Activated T-cell treated with anti-CD3 and anti-CD28 coated beads for 24 hours (primary cell): ENCODE measurements around the gene MEF2B.

Experiments used
- DNase-seq: peaks from one replicate; pipeline ENCODE4 v3.0.0-alpha.2; 2020; ENCODE audit warnings: low read depth

The MEF2B gene

DNA sequence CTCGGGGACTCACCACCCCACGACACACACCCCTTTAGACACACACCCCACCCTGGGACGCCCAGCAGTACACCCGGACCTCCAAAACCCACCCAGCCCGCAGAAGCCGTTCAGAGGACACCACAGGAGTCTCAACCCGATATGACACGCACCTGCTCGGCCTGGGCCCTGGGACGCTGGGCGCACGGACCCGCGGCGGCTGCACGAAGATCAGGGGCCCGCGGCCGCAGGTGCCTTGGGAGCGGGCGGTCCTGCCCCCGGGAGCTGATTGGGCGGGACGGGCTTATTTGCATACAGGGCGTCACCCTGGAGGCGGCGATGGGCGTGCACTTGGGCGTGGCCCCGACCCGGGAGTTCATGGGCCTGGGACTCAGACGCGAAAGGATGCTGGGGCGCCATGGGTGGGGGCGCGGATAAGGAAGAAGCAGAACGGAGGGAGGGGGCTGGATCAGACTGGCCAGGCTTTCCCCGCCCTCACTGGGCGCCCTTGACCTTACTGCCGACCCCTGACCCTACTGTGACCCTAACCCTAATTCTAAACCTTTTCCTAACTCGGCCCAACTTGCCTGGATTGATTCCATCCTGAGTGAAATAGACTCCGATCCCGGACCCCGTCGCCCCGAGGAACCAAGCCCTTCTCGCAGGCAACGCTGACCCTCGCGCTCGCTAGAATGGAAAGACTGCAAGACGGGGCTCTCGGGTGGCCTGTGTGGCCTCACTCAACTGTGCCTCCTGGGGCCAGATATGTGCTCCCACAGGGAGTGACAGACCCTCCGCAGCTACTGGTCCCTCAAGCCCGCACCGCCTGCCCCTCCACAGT is at the start of gene MEF2B:
MEF2B (minus strand) TSS at position 211 of the 820 bp plus-strand sequence. CDS start 19,528 bp downstream, outside the sequence.
- DNase-seq: peak; percentile 74

DNA sequence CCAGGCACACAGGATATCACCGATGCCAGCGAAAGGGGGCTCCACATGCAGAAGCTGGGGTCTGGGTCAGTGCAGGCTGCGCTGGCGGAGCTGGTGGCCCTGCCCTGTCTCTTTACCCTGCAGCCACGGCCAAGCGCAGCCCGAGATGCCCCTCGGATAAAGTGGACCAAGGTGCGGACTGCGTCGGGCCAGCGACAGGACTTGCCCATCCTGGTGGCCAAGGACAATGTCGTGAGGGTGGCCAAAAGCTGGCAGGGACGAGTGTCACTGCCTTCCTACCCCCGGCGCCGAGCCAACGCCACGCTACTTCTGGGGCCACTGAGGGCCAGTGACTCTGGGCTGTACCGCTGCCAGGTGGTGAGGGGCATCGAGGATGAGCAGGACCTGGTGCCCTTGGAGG is 48.8 kb upstream of the MEF2B start:
- DNase-seq: no peak

DNA sequence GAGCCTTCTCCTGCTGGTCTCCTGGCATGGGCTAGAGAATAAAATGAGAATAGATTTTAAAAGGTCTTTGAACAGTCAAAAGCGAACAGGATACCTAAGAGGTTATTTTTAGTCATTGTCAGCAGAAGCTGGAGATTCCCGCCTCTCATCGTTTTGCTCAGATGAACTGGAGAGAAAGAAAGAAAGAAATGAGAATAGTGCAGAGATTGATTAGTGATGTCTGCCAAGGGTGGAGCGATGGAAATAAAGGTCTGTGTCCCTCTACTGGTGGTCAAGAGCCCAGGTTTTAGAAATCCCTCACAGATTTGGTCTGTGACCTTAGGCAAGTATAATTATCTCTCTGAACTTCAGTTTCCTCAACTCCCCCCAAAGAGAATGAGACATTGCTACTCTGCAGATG is 47.0 kb upstream of the MEF2B start:
- DNase-seq: no peak

- DNase-seq: no peak
Measured at GRCh38 chr19:19215792-19216191, 45.7 kb upstream of the MEF2B start.

DNA sequence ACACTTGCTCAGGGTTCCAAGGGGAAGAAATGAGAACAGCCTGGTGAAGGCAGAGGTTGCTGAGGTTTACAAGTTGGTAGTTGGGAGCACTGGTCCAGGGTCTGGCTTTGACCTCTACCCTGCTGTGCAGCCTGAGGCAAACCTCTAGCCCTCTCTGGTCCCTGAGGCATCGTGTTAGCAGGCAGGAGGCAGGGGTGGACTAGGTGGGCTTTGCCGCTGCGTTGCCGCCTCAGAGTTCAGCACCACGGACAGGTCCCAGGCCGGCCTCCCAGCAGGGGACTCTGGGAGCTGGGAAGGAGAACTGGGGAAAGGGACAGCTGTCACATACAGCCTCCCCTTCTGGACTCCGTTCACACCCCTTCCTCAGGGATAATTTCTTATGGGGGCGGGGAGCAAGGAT is 44.8 kb upstream of the MEF2B start:
- no peak for DNase-seq

DNA sequence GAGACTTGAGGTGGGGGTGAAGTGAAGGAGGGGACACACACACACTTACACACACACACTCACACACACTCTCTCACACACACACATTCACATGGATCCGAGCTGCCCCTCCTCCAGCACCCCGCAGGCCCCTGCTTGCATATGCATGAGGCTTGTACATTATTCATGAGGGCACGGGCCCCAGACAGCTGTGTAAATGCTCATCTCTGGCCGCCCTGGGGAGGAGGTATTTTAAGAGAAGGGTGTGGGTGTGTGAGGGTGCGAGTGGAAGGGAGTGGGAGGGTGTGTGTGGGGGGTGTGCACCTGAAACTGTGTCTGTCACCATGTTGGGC is 44.1 kb upstream of the MEF2B start:
- no peak for DNase-seq

- DNase-seq: no peak
Measured at GRCh38 chr19:19213426-19214158, 43.5 kb upstream of the MEF2B start.

DNA sequence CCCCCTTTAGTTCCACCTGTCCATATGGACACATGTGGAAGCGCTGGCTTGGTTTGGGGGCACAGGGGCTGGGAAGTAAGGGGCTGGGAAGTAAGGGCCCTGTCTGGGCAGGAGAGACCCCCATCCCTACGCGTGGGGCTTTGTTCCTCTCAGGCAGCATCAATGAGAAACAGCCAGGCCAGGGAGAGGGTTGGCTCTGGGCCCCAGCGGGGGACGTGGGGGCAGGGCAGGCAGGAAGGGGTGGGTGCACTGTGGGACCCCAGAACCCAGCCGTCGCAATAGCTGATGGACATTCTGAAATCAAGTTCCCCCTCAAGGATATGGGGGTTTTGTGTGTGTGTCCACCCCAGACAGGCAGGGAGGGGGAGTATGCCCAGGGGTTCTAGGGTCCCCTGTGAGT is 42.9 kb upstream of the MEF2B start:
- DNase-seq: no peak

GRCh38 chr19:19211499-19212420 is 41.7 kb upstream of the MEF2B start, which contains the start of gene NCAN:
NCAN (plus strand) TSS chr19:19211958; CDS start chr19:19216954, 4,996 bp downstream.
- DNase-seq: no peak

DNA sequence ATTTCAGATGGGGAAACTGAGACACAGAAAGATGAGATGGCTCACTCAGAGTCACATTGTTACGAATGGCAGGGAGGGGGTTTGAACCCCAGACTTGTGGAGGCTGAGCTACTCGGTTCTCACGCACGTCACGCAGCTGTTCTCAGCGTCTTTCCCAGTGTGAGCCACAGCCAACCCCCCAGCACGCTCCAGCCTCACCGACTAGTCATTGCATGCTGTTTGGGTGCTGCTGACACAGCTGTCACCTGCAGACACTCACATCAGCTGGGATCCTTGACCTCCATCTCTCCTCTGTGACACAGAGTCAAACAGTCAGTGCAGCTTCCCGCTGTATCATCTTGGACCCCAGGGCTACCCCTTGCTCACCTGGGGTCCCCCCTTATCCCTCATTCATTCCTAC is 39.3 kb upstream of the MEF2B start:
- DNase-seq: no peak

DNA sequence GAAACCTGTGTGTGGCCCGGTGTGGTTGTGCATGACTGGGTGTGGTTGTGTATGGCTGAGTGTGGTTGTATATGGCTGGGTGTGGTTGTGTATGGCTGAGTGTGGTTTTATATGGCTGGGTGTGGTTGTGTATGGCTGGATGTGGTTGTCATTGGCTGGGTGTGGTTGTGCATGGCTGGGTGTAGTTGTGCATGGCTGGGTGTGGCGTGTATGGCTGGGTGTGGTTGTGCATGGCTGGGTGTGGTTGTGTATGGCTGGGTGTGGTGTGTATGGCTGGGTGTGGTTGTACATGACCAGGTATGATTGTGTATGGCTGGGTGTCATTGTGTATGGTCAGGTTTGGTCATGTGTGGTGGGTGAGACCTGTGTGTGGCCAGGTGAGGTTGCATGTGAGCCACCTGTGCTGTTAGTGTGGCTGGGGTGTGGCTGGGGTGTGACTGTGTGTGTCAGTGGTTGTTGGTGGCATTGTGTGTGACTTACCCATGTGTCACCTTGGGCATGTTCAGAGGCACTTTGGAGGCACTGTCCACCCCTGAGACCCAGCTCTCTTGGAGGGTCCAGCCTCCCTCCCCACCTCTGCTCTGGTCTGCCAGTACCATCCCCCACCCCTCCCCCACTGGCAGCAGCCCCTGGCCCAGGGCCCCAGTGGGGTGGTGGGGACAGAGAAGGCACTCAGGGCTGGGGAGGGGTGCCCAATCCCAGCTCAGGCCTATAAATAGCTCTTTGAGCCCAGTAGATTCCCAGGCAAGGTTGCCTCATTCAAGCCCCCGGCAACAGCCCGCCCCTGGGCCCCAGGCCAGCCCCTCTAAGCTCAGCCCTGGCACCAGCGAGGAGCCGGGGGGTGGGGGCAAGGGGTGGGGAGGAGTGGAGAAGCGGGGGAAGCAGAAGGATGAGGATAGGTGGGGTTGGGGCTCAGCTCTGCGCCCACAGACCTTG is 37.8 kb upstream of the MEF2B start:
- no peak for DNase-seq

- DNase-seq: no peak
Measured at GRCh38 chr19:19206938-19207337, 36.9 kb upstream of the MEF2B start.

DNA sequence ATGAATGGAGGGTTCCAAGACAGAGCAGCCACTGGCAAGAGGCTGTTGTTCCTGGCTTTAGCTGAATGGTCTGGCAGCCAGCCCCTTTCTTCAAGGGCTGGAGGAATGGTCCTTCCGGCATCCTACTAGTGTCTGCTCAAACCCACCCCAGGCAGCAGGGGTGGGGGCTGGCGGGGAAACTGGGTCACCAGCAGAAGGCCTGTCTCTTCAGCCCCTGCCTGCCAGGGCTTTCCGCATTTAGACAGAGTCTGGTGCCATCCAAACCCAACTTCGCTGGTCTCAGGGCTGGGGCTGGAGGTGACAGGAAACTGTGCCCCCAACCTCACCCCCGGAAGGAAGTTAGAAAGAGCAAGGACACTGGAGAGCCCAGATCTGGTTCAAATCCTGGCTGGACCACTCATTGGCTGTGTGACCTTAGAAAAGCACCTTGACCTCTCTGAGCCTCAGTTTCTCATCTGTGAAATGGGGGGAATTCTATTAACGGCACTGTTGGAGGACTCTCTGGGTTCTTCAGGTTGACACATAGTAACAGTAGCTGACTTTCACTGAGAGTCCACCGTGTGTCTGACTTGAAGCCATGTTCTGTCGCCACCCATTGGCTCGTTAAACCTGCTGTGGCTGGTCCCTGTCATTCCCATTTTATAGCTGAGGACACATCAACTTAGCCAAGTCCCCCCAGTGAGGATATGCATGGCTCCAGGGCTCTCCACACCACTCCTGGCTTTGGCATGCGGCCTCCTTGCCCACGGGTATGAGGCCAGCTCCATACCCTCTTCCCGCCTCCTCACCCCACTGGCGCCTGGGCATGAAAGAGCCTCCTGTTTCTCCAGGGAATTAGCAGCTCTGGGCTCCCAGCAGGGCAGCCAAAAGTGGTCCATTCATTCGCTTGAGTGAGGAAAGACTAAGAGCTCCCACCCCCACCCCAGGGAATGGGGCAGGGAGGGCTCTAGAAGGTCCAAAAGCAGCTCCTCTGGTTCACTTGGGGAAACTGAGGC is 35.6 kb upstream of the MEF2B start:
- DNase-seq: no peak

DNA sequence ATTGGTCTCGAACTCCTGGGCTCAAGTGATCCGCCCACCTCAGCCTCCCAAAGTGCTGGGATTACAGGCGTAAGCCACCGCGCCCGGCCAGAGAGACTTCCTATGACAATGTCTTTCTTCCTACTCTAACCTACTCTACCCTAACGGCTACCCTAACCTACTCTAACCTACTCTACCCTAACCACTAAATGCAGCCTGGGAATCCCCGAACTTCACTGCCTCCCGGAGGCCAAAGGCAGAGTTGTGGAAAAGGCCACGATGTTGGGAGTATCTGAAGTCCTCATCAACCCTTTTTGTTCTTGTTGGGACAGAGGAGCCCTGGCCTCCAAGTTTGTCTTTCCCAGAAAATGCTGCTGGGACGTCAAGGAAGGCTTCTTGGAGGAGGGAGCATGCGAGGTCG is 34.1 kb upstream of the MEF2B start:
- no peak for DNase-seq

GRCh38 chr19:19203012-19203856 is 33.2 kb upstream of the MEF2B start, which contains the start of gene NR2C2AP:
NR2C2AP (minus strand) TSS chr19:19203414; CDS start chr19:19203060, 354 bp downstream.
- DNase-seq: peak; percentile 93

GRCh38 chr19:19202707-19203011 is 32.6 kb upstream of the MEF2B start:
- no peak for DNase-seq

- DNase-seq: no peak
Measured at GRCh38 chr19:19201697-19202630, 31.9 kb upstream of the MEF2B start.

DNA sequence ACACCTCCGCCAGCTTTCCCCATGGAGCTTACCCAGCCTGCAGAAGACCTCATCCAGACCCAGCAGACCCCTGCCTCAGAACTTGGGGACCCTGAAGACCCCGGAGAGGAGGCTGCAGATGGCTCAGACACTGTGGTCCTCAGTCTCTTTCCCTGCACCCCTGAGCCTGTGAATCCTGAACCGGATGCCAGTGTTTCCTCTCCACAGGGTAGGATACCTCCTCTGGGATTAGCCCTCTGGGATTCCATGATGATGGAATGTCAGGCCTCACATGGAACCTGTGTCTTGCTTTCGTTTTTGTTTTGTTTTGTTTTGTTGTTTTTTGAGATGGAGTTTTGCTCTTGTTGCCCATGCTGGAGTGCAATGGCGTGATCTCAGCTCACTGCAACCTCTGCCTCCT is 23.9 kb upstream of the MEF2B start:
- DNase-seq: no peak
